Measurements from ENCODE around the gene GPR183.

Gene GPR183

DNA sequence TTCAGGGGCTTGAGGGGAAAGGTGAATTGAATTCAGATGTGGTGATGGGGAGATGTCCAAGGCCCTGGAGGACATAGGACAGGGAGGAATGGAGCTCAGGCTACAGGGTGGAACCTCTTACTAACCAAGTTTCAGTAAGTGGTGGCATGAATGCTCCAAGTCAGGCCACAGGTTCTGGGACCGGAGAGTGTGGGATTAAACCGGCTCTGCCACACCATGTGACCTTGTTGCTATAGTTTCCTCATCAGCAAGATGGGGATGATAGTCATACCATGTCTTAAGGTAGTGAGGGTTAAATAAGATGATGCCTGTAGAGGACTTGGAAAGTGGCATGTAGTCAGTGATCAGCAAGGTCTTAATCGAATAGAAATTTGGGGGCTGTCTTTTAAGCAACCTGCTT is 16.3 kb downstream of the GPR183 start:
- DNase-seq = no peak

DNA sequence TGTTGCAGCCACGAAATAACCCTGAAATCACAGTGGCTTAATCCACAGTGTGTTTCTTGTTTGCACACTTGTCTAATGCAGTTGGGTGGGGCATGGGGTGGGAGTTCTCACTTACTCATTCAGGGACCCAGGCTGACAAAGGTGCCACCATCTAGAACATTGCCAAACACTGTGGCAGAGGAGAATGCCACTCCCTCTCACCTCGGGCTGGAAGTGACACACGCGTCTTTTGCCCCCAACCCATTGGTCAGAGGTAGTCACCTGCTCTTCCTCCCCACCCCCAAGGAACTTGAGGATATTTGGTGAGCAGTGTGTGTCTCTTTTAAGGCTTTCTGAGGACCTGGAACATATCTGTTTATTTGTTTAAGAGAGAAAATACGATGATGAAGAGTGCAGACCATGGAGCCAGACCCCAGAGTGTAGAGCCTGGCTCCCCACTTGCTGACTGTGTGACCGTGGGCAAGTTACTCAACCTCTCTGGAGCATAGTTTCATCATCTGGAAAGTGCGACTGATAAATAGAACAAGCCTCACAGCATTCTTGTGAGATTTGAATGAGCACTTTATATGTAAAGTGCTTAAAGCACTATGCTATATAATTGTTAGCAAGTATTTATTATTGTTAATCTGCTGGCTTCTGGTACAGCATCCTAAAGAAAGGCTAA is 17.4 kb downstream of the GPR183 start:
- no peak for DNase-seq

DNA sequence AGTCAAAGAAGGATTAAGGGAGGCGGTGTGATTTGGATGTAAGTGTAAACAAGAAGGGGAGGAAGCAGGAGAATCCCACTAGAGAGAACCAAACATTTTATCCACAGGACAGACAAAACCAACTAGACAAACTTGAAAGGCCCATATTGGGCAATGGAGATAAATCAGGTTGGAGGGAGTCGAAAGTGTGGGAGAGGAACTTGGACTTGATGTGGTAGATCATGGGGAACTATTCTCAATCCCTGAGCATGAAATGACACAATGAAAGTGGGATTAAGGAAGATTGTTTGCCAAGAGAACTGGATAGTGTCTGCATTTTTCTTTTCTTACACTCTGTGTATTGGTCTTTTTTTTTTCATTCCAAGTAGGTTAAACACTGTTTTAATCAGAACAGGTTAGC is 17.9 kb downstream of the GPR183 start:
- DNase-seq = no peak

DNA sequence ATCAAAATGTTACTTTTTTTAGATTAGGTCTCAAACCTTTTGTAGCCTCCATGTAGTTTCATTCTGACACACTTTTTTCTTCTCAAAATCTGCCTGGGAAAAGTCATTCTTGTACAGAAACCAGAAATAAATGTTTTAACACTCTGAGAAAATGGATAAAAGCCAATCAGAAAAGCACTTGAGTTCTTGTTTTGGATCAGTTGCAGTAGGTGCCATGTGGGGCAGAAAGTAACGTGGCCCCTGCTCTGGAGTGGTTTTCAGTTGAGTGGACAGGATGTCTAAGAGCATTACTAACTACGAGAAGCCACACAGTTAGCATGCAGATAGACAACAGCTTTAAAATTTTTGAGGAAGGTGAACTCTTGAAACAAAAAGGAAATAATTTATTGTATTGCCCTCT is 19.1 kb downstream of the GPR183 start:
- no peak for DNase-seq

DNA sequence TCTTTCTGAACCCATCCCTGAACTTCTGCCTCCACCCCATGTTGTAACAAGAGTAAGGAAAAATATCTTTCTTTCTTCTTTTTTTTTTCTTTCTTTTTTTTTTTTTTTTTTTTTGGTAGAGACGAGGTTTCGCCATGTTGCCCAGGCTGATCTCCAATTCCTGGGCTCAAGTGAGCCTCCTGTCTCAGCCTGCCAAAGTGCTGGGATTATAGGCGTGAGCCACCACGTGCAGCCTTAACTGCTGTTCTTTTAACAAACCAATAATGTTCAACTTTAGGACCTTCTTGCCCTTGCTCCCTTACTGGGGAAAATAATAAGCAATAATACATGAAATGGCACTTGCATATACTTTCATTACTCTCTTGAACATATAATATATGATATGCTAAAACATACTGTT is 19.6 kb downstream of the GPR183 start:
- DNase-seq = no peak

DNA sequence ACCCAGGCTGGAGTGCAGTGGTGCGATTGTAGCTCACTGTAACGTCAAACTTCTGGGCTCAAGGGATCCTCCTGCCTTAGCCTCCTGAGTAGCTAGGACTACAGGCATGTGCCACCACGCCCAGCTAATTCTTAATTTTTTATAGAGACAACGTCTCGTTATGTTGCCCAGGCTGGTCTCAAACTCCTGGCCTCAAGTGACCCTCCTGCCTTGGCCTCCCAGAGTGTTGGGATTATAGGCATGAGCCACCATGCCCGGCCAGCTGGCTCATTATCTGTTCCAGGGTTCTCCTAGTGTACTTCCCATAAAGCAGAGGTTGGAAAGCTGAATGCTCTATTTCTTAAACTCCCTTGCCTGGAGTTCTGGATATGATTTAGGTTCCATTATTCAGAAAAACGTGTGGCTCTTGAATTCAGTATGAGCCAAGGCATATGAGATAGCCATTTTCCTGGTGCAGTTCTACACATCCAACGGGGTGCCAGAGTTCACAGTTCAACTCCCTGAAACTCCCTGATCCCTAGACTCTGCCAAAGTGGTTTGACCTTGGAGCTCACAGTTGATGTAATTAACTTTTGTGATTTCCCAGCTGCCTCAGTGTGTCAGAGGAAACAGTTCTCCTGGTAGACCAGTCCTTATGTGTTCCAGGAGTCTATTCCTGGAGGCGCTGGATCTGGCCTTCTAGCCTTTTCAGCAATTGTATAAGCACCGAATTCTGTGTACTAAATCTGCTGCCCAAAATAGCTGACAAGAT is 21.6 kb downstream of the GPR183 start:
- no peak for DNase-seq

DNA sequence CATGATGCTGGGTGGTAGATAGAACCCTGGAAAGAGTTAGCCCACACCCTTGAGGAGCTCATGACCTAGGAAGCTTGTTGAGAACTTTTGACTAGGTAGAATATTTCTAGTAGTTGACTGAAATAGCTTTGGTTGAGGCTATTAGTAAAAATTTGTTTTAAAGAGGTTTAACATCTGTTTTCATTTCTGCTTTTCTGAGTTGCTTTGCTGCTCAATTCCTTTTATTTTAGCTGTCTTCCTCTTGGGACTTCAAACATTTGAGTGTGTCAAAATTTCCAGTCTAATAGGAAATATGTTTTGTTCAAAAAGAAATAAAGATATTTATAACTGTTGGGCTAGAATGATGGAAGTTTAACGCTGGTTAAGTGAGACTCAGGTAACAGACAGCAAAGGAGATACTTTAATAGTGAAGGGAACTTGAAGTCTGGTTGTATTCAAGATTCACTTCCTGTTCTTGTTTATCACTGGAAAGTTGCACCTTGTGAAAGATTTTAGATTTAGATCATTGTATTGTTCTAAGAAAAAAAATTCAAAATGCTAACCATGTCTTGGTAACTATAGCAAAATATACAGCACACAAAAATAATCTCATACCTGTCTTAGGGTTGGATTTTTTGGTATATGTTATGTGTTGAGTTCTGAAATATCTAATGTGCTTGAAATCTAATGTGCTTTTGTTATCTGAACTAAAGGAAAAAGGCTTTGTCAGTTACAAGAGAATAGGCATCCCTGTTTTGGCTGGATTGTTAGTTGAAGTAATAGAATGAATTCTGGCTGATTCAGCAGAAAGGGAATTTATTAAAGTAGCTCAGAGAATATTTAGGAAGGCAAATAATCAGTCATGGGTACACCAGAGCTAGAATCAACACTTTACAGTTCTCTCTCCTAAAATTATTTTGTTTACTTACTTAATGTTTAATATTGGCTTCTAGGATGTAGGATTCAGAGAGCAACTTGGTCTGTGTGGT is 24.7 kb downstream of the GPR183 start:
- no peak for DNase-seq

DNA sequence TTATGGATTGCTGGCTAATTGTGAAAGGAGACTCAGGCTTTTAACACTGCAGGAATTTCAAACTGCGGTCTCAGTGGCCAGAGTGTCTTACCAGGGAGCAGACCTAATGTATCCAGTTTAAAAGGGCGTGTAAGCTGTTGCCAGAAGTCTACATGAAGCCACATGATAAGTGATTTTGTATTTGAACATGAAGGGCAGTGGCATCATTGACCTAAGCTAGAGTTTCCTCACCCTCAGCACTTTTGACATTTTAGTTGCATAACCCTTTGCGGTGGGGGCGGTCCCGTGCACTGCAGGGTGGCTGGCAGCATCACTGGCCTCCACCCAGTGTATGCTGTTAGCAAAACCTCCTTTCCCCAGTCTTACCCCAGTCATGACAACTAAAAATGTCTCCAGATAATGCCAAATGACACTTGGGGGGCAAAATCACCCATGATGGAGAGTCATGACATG is 25.4 kb downstream of the GPR183 start:
- no peak for DNase-seq

DNA sequence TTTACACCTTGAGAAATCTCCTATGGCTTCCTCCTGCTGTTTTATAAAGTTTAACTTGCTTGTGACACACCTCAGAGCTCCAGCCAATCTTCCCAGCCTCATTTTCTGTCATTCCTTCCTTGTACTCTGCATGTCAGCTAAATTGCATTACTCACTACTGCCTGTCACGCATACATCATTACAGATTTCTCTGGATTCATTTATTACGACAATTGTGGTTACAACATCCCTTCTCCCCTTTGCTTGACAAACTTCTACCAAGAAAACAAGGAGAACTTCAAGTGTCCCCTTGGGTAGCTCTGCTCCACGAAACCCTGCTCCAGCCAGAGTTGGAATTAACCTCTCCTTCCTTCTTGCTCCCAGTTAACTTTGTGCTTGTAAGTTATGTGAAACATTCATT is 27.0 kb downstream of the GPR183 start:
- no peak for DNase-seq

DNA sequence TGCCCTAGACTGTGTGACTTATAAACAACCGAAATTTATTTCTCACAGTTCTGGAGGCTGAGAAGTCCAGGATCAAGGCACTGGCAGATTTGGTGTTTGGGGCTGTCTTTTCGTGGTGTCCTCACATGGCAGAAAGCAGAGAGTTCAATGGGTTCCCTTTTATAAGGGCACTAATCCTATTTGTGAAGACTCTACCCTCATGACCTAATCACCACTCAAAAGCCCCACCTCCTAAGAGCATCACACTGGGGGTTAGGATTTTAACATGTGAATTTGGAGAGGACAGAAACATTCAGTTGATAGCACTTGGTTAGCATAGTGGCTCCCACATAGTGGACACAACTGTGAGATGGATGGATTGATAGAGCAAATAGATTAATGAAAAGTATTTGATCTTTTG is 27.6 kb downstream of the GPR183 start:
- DNase-seq = no peak

DNA sequence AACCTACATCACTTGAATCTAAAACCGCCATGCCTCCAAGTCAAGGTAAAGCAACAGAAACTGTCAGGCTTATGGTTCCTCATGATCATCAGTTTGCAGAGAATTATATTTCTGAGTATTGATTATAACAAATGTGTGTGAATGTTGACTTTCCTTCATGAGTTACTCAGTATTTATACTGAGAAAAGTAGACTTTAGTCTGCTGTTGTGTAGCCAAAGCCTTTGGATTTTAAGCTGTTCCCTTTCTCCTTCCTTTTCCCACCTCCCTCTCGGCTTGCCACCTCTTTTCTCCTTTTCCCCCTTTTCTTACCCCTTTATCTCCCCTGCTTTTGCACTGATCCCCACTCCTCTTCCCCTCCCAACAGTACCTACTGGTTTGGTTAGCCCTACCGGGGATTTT is 28.4 kb downstream of the GPR183 start:
- DNase-seq = no peak

DNA sequence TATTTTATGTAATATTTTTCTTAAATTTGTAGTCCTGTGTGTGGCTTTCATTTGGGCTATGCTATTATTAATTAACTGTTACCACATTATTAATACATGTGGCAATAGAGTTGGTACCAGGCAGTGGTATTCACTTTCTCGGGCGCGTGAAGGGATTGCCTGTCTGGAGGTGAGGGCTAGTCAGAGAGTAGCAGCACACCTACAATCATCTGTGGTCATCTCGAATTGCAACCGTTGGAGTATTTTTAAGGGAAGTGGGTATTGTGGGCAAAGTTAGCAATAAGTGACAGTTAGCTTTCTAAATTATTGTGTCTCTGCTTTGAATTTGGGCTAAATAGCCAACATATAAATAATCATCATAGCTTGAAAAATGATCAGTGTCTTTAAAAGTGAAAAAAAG is 29.0 kb downstream of the GPR183 start:
- DNase-seq = no peak

DNA sequence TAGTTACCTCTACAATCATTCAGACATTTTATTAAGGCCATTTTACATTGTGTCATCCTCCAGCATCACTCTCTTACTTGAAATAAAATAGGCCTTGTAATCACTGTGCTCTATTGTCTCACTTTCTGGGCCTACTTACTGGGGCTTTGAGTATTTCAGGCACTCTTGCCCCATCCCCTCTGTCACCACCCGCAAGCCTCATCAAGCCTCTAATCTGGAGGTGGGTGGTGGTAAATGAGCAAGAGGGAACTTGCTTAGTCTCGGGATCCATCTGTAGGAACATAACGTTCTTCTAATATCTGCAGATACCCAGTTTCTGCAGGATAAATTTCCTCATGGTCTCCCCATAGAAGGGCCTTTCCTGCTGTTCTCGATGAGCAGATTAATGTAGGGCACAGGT is 29.6 kb downstream of the GPR183 start:
- no peak for DNase-seq

DNA sequence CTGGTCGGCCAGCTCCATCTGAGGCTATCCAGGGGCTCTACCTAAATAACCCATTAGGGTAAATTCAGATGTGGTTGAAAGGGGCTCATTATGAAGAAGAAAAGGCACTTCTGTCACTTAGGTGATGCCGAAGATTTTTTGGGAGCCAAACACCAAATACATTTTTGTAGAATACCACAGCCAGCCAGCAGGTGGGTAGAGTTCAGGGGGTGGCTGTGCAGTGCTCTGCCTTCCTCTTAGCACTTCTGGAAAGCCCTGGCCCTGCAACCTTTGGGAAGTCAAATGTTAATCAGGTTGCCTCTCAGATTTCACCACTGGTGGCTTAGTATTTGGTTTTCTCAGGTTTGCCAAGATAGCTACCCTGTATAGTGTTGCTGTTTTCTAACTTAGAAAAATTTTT is 30.5 kb downstream of the GPR183 start:
- DNase-seq = no peak

DNA sequence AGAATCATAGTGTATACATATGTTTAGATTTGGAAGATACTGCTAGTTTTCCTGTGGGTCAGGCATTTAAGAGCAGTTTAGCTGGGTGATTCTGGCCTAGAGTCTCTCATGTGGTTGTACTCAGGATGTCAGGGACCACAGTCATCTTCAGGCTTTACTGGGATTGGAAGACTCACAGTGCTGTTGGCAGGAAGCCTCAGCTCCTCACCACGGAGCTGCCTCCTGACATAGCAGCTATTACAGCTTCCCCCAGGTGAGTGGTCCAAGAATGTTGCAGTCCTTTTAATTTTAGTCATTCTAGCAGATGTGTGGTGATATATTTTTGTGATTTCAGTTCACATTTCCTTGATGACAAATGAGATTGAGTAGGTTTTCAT is 32.1 kb downstream of the GPR183 start:
- DNase-seq = no peak

DNA sequence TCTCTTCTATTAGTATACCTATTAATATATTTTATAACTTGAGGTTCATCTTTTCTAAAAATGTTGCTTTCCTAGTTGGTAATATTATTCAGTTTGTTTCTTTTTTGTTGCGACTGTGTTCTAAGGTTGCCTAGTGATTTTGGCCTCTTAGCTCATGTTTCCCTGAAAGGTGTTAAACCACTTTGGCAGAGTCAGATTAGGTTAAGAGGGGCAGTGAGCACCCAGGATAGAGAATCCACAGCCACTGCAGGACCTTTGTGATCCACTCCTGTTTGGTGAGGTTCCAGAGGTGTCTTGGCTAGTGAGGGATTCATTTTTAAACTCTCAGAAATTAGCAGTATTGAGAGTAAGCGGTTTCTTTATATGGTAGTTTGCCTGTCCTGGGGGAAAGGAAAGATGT is 34.1 kb downstream of the GPR183 start:
- DNase-seq = no peak

DNA sequence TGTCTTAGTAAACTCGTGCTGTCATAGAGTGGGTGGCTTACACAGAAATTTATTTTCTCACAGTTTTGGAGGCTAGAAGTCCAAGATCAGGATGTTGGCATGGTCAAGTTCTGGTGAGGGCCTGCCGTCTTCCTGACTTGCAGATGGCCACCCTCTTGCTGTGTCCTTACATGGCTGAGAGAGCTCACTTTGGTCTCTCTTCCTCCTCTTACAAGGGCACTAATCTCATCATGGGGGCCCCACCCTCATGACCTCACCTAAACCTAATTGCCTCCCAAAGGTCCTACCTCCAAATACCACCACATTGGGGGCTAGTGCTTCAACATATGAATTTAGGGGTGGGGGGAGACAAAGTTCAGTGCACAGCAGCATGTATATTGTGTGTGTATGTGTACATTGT is 34.7 kb downstream of the GPR183 start:
- DNase-seq = no peak

DNA sequence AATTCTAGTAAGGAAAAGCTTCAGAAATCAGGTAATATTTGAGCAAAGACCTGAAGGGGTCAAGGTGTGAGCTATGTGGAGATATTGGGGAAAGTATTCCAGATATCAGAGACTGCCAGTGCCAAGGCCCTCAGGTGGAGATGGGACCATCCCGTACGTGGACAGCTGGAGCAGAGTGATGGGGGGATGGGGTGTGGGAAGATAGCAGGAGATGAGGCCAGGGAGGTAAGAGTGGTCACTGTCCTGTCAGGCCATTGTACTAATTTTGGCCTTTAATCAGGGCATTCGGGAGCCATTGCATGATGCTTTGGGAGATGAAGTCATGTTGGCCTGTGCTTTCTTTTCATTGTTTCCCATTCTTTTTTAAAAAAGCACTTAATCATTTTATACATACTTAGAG is 36.0 kb downstream of the GPR183 start:
- DNase-seq = no peak

DNA sequence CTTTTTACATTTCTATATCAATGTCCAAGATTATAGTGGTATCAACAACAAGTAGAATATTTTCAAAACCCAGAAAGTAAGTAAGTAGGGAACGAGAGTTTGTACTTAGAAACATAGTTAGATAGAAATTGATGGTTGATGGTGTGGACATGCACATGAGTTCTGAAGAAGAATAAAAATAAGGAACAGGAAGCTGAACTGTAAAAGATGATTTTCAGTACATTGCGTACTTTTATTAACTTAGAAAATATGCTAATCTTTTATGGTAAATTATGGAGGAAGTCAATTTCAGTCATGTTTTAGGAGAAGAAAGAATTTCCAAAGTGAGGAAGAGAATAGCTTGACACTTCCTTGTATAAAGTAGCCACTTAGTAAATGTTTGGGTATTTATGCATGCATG is 36.7 kb downstream of the GPR183 start:
- no peak for DNase-seq

DNA sequence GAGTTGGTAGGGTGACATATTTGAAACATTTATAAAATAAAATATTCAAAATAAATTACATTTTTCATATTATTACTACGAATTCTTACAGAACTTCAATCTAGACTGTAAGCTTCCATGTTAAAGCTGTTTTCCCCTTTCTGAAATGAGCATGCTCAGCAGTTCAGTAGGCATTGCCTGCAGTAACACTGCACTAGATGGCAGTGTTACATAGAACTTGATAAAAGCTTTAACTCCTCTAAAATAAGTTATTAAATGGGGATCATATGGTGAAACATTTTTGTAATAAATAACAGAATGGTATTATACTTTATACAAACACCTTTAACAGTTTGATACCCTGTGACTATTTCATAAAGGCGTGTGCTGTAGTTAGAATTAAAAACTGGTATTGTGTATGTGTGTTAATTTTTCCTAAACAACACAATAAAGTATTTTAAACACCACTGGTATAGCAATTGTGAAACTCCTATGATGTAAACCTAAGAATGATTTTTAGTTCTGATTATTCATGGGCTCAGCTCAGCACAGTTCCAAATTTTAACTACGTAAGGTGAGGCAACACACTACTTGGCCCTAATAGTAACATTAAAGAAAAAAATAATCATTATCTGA is 37.5 kb downstream of the GPR183 start:
- DNase-seq = no peak

DNA sequence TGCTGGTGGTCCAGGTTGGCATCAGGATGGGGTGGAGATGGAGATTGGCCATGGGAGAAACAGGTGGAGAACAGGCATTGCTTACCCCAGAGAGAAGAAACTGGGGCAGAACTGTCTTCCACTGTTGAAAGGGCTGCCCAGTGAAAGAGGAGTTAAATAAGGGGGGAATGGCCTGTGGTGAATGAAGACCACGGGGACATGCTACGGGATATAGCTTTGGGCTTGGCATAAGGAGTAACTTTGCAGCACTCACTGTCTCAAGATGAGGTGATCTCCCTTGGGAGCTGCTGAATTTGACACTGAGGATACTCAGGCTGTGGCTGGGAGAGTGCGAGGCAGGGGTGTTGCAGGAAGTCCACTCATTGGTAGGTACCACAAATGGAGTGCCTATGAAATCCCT is 38.4 kb downstream of the GPR183 start:
- no peak for DNase-seq

DNA sequence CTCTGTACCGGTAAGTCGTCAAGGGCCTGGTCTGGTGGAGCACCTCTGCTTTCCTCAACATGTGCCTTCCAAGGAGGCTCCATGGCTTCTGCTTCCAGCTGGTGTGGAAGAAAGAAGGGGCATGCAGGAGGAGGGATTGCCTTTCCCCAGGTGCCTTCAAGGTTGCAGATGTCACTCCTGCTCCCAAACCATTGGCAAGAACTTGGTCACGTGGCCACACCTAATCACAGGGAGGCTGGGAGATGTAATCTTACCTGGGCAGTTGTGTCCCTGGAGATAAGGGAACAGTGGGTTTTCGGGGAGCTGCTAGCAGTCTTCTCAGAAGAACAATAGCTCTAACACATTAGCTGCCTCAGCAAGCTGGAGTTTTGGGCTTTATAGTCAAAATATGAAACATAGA is 39.3 kb downstream of the GPR183 start:
- DNase-seq = no peak

DNA sequence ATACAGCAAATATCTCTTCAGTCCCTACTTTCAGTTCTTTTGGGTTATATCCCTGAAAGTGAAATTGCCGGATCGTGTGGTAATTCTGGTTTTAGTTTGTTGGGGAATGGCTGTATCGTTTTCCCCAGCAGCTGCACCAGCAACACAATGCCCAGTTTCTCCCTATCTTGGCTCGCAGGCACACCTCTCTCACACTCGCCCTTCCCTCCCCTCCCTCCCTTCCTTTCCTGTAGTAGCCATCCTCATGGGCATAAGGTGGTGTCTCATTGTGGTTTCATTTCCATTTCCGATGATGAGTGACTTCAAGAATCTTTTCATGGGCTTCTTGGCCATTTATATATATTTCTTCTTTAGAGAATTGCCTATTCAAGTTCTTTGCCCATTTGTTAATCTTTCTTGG is 40.4 kb downstream of the GPR183 start:
- DNase-seq = no peak

Measured in NCI-H510A (cell line).